ENCODE measurements around the gene GALNT17.

GALNT17 gene

GRCh38 chr7:71229699-71230098 is 97.8 kb downstream of the GALNT17 start:
- no peak for DNase-seq
- no peak overlapping the region for H3K4me2 ChIP-seq (ENCODE audit: low read depth, low read length)
- H3K9me2 ChIP-seq (replicated peaks; ENCODE audit: insufficient read depth, low read length) = no peaks in the 10 kb centered on the region
- no peak overlapping the region for H3K4me3 ChIP-seq (ENCODE audit: low read length)
- no peaks in the 10 kb centered on the region for H3K4me1 ChIP-seq (ENCODE audit: low read length)
- H3K79me2 ChIP-seq (ENCODE audit: low read length) = no peaks in the 10 kb centered on the region
- no peak for TF ChIP-seq EZH2 (optimal IDR thresholded peaks at IDR 0.05; ENCODE audit: low read depth, low read length)
- TF ChIP-seq CTCF (IDR thresholded peaks at IDR 0.05; ENCODE audit: low read length) = no peak
- no peak for TF ChIP-seq EZH2phosphoT487 (IDR thresholded peaks at IDR 0.05; ENCODE audit: low read length)
- no peaks in the 10 kb centered on the region for H3F3A ChIP-seq (ENCODE audit: insufficient read depth, low read length)
- no peak overlapping the region for H3K9ac ChIP-seq (ENCODE audit: low read length)
- H3K27me3 ChIP-seq (replicated peaks; ENCODE audit: insufficient read depth, low read length) = no peaks in the 10 kb centered on the region
- H3K9me3 ChIP-seq (replicated peaks; ENCODE audit: insufficient read depth, low read length) = no peaks in the 10 kb centered on the region
- H2AFZ ChIP-seq (ENCODE audit: low read length) = no peak overlapping the region
- H3K27ac ChIP-seq (ENCODE audit: low read length) = no peak overlapping the region
- no peaks in the 10 kb centered on the region for H3K36me3 ChIP-seq (replicated peaks; ENCODE audit: insufficient read depth, low read length)
- no peaks in the 10 kb centered on the region for H4K20me1 ChIP-seq (ENCODE audit: insufficient read depth, low read length)

- H3F3A ChIP-seq (ENCODE audit: insufficient read depth, low read length) = no peaks in the 10 kb centered on the region
- no peak overlapping the region for H3K4me2 ChIP-seq (ENCODE audit: low read depth, low read length)
- H3K9me2 ChIP-seq (replicated peaks; ENCODE audit: insufficient read depth, low read length) = no peaks in the 10 kb centered on the region
- no peaks in the 10 kb centered on the region for H3K27me3 ChIP-seq (replicated peaks; ENCODE audit: insufficient read depth, low read length)
- H3K9ac ChIP-seq (ENCODE audit: low read length) = no peak overlapping the region
- H3K9me3 ChIP-seq (replicated peaks; ENCODE audit: insufficient read depth, low read length) = no peaks in the 10 kb centered on the region
- TF ChIP-seq EZH2 (optimal IDR thresholded peaks at IDR 0.05; ENCODE audit: low read depth, low read length) (no peak), CTCF (IDR thresholded peaks at IDR 0.05; ENCODE audit: low read length) (no peak), EZH2phosphoT487 (IDR thresholded peaks at IDR 0.05; ENCODE audit: low read length) (no peak)
- H2AFZ ChIP-seq (ENCODE audit: low read length) = no peak overlapping the region
- H3K79me2 ChIP-seq (ENCODE audit: low read length) = no peaks in the 10 kb centered on the region
- no peaks in the 10 kb centered on the region for H3K4me1 ChIP-seq (ENCODE audit: low read length)
- H4K20me1 ChIP-seq (ENCODE audit: insufficient read depth, low read length) = no peaks in the 10 kb centered on the region
- H3K4me3 ChIP-seq (ENCODE audit: low read length) = no peak overlapping the region
- no peak overlapping the region for H3K27ac ChIP-seq (ENCODE audit: low read length)
- no peaks in the 10 kb centered on the region for H3K36me3 ChIP-seq (replicated peaks; ENCODE audit: insufficient read depth, low read length)
- DNase-seq = no peak
Measured at GRCh38 chr7:71235253-71235652, 103.3 kb downstream of the GALNT17 start.

GRCh38 chr7:71236230-71237105 is 104.5 kb downstream of the GALNT17 start:
- Histone ChIP-seq H3K9ac (ENCODE audit: low read length) (no peak overlapping the region), H3K4me1 (ENCODE audit: low read length) (no peaks in the 10 kb centered on the region), H3K9me2 (replicated peaks; ENCODE audit: insufficient read depth, low read length) (no peaks in the 10 kb centered on the region), H3F3A (ENCODE audit: insufficient read depth, low read length) (no peaks in the 10 kb centered on the region), H4K20me1 (ENCODE audit: insufficient read depth, low read length) (no peaks in the 10 kb centered on the region), H3K9me3 (replicated peaks; ENCODE audit: insufficient read depth, low read length) (no peaks in the 10 kb centered on the region), H3K36me3 (replicated peaks; ENCODE audit: insufficient read depth, low read length) (no peaks in the 10 kb centered on the region), H2AFZ (ENCODE audit: low read length) (no peak overlapping the region), H3K4me2 (ENCODE audit: low read depth, low read length) (no peak overlapping the region), H3K27me3 (replicated peaks; ENCODE audit: insufficient read depth, low read length) (no peaks in the 10 kb centered on the region), H3K4me3 (ENCODE audit: low read length) (no peak overlapping the region), H3K27ac (ENCODE audit: low read length) (no peak overlapping the region), H3K79me2 (ENCODE audit: low read length) (no peaks in the 10 kb centered on the region)
- no peak for TF ChIP-seq EZH2phosphoT487 (IDR thresholded peaks at IDR 0.05; ENCODE audit: low read length)
- TF ChIP-seq CTCF (IDR thresholded peaks at IDR 0.05; ENCODE audit: low read length) = no peak
- TF ChIP-seq EZH2 (optimal IDR thresholded peaks at IDR 0.05; ENCODE audit: low read depth, low read length) = no peak
- DNase-seq = no peak
